Measurements from ENCODE around the gene EPHB4. TPM values are rescaled to one million over a fixed set of nuclear protein-coding genes. Genes with fewer than 3 reads are reported as not detected.

EPHB4 gene
- total and polyA plus RNA-seq, 2 experiments from 2014 or later = 23.3 to 164 TPM

GRCh38 chr7:100852048-100852872, 24.9 kb upstream of the EPHB4 start, which contains the start of gene SLC12A9:
Gene SLC12A9 (plus strand): TSS chr7:100852713. CDS start chr7:100854198, 1,485 bp downstream.
- H3K4me3 ChIP-seq = peak within 1 kb of the TSS; percentile 96
- peak within 1 kb of the TSS; percentile 93 for H2AFZ ChIP-seq
- peak within 1 kb of the TSS; percentile 94 for H3K4me3 Mint-ChIP-seq
- H3K79me2 ChIP-seq (replicated peaks; ENCODE audit: insufficient read depth) = peaks cover 40% of the 10 kb centered on the region
- no peak for TF ChIP-seq JUNB (IDR thresholded peaks at IDR 0.05; ENCODE audit: unreplicated experiment)
- TF ChIP-seq EZH2phosphoT487 (IDR thresholded peaks at IDR 0.05; ENCODE audit: unreplicated experiment) = no peak
- peak; percentile 84 for TF ChIP-seq CREB1 (CRISPR knock-in tag; IDR thresholded peaks at IDR 0.05; ENCODE audit: low read depth)
- no peak for TF ChIP-seq EZH2 (IDR thresholded peaks at IDR 0.05; ENCODE audit: low read depth, unreplicated experiment)
- TF ChIP-seq, protein P1, sequence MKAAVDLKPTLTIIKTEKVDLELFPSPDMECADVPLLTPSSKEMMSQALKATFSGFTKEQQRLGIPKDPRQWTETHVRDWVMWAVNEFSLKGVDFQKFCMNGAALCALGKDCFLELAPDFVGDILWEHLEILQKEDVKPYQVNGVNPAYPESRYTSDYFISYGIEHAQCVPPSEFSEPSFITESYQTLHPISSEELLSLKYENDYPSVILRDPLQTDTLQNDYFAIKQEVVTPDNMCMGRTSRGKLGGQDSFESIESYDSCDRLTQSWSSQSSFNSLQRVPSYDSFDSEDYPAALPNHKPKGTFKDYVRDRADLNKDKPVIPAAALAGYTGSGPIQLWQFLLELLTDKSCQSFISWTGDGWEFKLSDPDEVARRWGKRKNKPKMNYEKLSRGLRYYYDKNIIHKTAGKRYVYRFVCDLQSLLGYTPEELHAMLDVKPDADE (IDR thresholded peaks at IDR 0.05) = no peak; the same call in 1 of the 2 replicates
- TF ChIP-seq STAT1 (IDR thresholded peaks at IDR 0.05; ENCODE audit: unreplicated experiment) = no peak
- TF ChIP-seq, protein P2, sequence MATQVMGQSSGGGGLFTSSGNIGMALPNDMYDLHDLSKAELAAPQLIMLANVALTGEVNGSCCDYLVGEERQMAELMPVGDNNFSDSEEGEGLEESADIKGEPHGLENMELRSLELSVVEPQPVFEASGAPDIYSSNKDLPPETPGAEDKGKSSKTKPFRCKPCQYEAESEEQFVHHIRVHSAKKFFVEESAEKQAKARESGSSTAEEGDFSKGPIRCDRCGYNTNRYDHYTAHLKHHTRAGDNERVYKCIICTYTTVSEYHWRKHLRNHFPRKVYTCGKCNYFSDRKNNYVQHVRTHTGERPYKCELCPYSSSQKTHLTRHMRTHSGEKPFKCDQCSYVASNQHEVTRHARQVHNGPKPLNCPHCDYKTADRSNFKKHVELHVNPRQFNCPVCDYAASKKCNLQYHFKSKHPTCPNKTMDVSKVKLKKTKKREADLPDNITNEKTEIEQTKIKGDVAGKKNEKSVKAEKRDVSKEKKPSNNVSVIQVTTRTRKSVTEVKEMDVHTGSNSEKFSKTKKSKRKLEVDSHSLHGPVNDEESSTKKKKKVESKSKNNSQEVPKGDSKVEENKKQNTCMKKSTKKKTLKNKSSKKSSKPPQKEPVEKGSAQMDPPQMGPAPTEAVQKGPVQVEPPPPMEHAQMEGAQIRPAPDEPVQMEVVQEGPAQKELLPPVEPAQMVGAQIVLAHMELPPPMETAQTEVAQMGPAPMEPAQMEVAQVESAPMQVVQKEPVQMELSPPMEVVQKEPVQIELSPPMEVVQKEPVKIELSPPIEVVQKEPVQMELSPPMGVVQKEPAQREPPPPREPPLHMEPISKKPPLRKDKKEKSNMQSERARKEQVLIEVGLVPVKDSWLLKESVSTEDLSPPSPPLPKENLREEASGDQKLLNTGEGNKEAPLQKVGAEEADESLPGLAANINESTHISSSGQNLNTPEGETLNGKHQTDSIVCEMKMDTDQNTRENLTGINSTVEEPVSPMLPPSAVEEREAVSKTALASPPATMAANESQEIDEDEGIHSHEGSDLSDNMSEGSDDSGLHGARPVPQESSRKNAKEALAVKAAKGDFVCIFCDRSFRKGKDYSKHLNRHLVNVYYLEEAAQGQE (IDR thresholded peaks at IDR 0.05; ENCODE audit: unreplicated experiment) = no peak
- TF ChIP-seq ZNF462 (CRISPR knock-in tag; IDR thresholded peaks at IDR 0.05) = 0 out of 2 replicates have a peak, but pooled peaks have one; percentile 7
- no peak for TF ChIP-seq NANOG (IDR thresholded peaks at IDR 0.05; ENCODE audit: borderline replicate concordance)
- TF ChIP-seq ZNF331 (CRISPR knock-in tag; IDR thresholded peaks at IDR 0.05; ENCODE audit: low read depth) = no peak
- TF ChIP-seq, protein P3, sequence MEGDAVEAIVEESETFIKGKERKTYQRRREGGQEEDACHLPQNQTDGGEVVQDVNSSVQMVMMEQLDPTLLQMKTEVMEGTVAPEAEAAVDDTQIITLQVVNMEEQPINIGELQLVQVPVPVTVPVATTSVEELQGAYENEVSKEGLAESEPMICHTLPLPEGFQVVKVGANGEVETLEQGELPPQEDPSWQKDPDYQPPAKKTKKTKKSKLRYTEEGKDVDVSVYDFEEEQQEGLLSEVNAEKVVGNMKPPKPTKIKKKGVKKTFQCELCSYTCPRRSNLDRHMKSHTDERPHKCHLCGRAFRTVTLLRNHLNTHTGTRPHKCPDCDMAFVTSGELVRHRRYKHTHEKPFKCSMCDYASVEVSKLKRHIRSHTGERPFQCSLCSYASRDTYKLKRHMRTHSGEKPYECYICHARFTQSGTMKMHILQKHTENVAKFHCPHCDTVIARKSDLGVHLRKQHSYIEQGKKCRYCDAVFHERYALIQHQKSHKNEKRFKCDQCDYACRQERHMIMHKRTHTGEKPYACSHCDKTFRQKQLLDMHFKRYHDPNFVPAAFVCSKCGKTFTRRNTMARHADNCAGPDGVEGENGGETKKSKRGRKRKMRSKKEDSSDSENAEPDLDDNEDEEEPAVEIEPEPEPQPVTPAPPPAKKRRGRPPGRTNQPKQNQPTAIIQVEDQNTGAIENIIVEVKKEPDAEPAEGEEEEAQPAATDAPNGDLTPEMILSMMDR (conservative IDR thresholded peaks at IDR 0.05; ENCODE audit: low read depth in 2 of 2) = peak; percentile 90 to 97
- peak; percentile 72 for TF ChIP-seq POLR2AphosphoS5 (IDR thresholded peaks at IDR 0.05; ENCODE audit: low read depth)
- no peak for TF ChIP-seq ZNF114 (CRISPR knock-in tag; IDR thresholded peaks at IDR 0.05)
- no peaks in the 10 kb centered on the region for H3K9me2 ChIP-seq (ENCODE audit: insufficient read depth)
- H3K27ac Mint-ChIP-seq = peak within 1 kb of the TSS; percentile 91
- peaks cover 5% of the 10 kb centered on the region; the same call in 1 of the 2 replicates for H3K4me1 ChIP-seq (ENCODE audit: insufficient read depth)
- no peaks in the 10 kb centered on the region for H3K27me3 ChIP-seq (ENCODE audit: insufficient read depth)
- H3K4me2 ChIP-seq = peak within 1 kb of the TSS; percentile 82
- peaks cover 8% of the 10 kb centered on the region; the same call in 2 of the 3 replicates for H3K4me1 Mint-ChIP-seq
- no peaks in the 10 kb centered on the region; the same call in 1 of the 2 replicates for H3K36me3 ChIP-seq (ENCODE audit: insufficient read depth)
- H3K27me3 Mint-ChIP-seq (ENCODE audit: insufficient read depth, low read depth, poor library complexity) = peaks cover 15% of the 10 kb centered on the region
- DNase-seq (ENCODE audit: low spot score) = peak; percentile 97
- 0 out of 2 replicates have a peak, but pooled peaks cover 3% of the 10 kb centered on the region for H3F3A ChIP-seq (replicated peaks; ENCODE audit: low read depth)
- H3K9me3 Mint-ChIP-seq = no peaks in the 10 kb centered on the region
- H3K27ac ChIP-seq (ENCODE audit: low read depth) = peak within 1 kb of the TSS; percentile 57; the same call in 1 of the 2 replicates
- no peaks in the 10 kb centered on the region for H4K20me1 ChIP-seq (replicated peaks; ENCODE audit: insufficient read depth)
- H3K36me3 Mint-ChIP-seq (ENCODE audit: low read depth) = peaks cover 10% of the 10 kb centered on the region
- ATAC-seq = peak; percentile 97

All from GM23338 (cell line).